ENCODE data around the gene CD59.

- TF ChIP-seq CTCF (IDR thresholded peaks at IDR 0.05; ENCODE audit: low read depth, low read length) (no peak), POLR2A (IDR thresholded peaks at IDR 0.05; ENCODE audit: extremely low read depth, insufficient read length) (no peak)
Measured at GRCh38 chr11:33691066-33691864, 45.0 kb downstream of the CD59 start.

Measured in NB4 (cell line).